Activated CD4-positive, alpha-beta memory T cell treated with anti-CD3 and anti-CD28 coated beads for 36 hours (primary cell): Measurements from ENCODE around the gene EIF4EBP3. TPM values are rescaled to one million over a fixed set of nuclear protein-coding genes. Genes with fewer than 3 reads are reported as not detected.
A peak's percentile ranks its signal among the peaks of the same experiment; 100 is the strongest.

Experiments used
- CTCF ChIA-PET: fragments of 350-600 bp; sonication (Branson Sonifier 250); formaldehyde crosslinking; loops from one replicate; lab custom pipeline; 2021; ENCODE audit warnings: antibody characterized with exemption, inconsistent platforms; lab: Charles Lee
- POLR2A ChIA-PET: fragments of 350-600 bp; sonication (Branson Sonifier 250); formaldehyde crosslinking; loops from one replicate; lab custom pipeline; 2021; ENCODE audit warnings: antibody characterized with exemption; lab: Charles Lee
- DNase-seq: peaks from one replicate; pipeline ENCODE4 v3.0.0-alpha.2; 2020
- H3K27ac Mint-ChIP-seq: one replicate; pipeline ENCODE4 v1.8.0; 2021; ENCODE audit warnings: mixed read lengths
- H3K27me3 Mint-ChIP-seq: one replicate; pipeline ENCODE4 v1.8.0; 2021; ENCODE audit warnings: mixed read lengths
- H3K36me3 Mint-ChIP-seq: one replicate; pipeline ENCODE4 v1.8.0; 2021; ENCODE audit warnings: mixed read lengths
- H3K4me1 Mint-ChIP-seq: one replicate; pipeline ENCODE4 v1.8.0; 2021; ENCODE audit warnings: low read depth, mixed read lengths
- H3K4me3 Mint-ChIP-seq: one replicate; pipeline ENCODE4 v1.8.0; 2021; ENCODE audit warnings: mild to moderate bottlenecking, mixed read lengths
- H3K9me3 Mint-ChIP-seq: one replicate; pipeline ENCODE4 v1.8.0; 2021; ENCODE audit warnings: mixed read lengths
- intact Hi-C: fragments of 100-400 bp; cut with micrococcal nuclease; formaldehyde crosslinking; loops from one replicate; pipeline ENCODE4 v1.15.1; 2023
- total RNA-seq, 2 experiments: library from RNA; stranded (reverse); gene quantifications; one replicate each; pipeline ENCODE4 v1.2.3, GENCODE V29; 2021

The EIF4EBP3 gene
- total RNA-seq, 2 experiments from 2014 or later, result 15.7 to 16.6 TPM

DNA sequence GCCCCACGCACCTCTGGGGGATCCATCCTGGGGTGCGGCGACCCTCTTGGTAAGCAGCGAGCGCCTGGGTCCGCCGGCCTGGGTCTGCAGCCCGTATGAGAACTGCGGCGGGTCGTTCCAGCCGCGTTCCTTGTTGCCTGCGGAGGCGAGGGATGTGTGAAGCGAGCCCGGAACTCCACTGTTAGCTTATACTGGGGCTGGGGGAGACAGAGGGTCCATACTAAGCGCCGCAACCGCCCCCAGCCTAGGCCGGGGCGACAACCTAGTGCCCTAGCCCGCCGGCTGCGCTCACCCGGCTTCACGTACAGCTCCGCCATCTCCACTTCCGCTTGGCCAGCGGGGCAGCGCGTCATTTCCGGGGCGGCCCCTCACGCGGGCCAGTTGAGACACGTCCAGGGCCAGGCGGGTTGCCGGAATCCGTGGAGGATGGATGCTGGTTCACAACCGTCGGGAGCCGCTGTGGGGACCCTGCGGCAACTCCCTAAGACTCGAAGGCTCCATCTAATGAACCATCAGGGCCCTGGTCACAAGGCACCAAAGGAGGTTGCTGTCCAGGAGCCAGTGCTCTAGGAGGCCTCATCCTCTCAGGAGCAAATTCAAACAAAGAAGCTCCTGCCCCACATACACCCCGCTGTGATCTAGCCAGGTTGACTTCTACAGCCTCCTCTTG lies 9.8 kb downstream of the EIF4EBP3 start, which contains the start of gene SRA1:
Gene SRA1 (minus strand): TSS at position 338 of the 670 bp plus-strand sequence. CDS start 21 bp downstream, at position 317.
- Mint-ChIP-seq H3K27ac (peak within 1 kb of the TSS; percentile 90), H3K9me3 (no peaks in the 10 kb centered on the region), H3K36me3 (peaks cover 25% of the 10 kb centered on the region), H3K4me3 (peak within 1 kb of the TSS; percentile 86), H3K4me1 (peaks cover 45% of the 10 kb centered on the region), H3K27me3 (no peaks in the 10 kb centered on the region)
- intact Hi-C loops, result loop anchor here (1.0 to 10.0 kb wide), 4 partner anchors 82 to 452 kb away; partner anchors contain the start of genes ANKHD1, SLC4A9 and TMCO6
- POLR2A ChIA-PET, result interaction anchor here (1.0 to 1.3 kb wide), 8 partner anchors 10 to 157 kb away, joined by 3 to 15 read pairs (median 4); partner anchors contain the start of genes EIF4EBP3, IK and NDUFA2
- CTCF ChIA-PET, result interaction anchor here (0.7 to 1.5 kb wide), 3 partner anchors 10 to 81 kb away, joined by 5 to 15 read pairs (median 6); partner anchors contain the start of gene EIF4EBP3
- DNase-seq, result peak; percentile 93

DNA sequence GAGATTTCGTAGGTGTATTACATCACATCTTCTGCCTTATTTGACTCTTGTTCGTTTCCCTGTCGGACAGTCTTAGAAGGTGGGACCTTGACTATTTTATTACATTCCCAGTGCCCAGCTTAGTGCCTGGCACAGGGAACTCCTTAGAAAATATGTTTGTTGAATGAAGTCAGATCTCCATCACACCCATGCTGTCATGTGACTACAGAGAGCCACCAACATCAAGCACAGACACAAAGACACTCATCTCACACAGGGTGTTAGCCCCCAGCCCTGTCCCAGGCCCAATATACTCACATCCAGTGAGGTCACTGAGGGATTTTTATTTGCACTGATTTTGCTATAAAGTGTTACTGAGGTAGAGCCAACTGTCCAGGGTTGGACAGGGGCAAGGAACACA lies 10.5 kb downstream of the EIF4EBP3 start:
- POLR2A ChIA-PET, result interaction anchor here (1.0 to 1.3 kb wide), 6 partner anchors 11 to 157 kb away, joined by 3 to 15 read pairs (median 4); partner anchors contain the start of gene EIF4EBP3
- H3K27me3 Mint-ChIP-seq, result no peaks in the 10 kb centered on the region
- CTCF ChIA-PET, result interaction anchor here (0.7 to 1.5 kb wide), 3 partner anchors 10 to 81 kb away, joined by 5 to 15 read pairs (median 6); partner anchors contain the start of gene EIF4EBP3
- peaks cover 46% of the 10 kb centered on the region for H3K4me1 Mint-ChIP-seq
- H3K27ac Mint-ChIP-seq, result peak overlapping the region; percentile 90
- peak overlapping the region; percentile 86 for H3K4me3 Mint-ChIP-seq
- DNase-seq, result no peak
- H3K9me3 Mint-ChIP-seq, result no peaks in the 10 kb centered on the region
- peaks cover 23% of the 10 kb centered on the region for H3K36me3 Mint-ChIP-seq
- intact Hi-C loops, result loop anchor here (1.0 to 10.0 kb wide), 4 partner anchors 81 to 453 kb away; partner anchors contain the start of genes ANKHD1, SLC4A9 and TMCO6

- ChIA-PET POLR2A (interaction anchor here (1.3 kb wide), 1 partner anchor 107 kb away, joined by 3 read pairs; no protein-coding TSS in a partner anchor), CTCF (interaction anchor here (1.4 kb wide), 1 partner anchor 76 kb away, joined by 3 read pairs; no protein-coding TSS in a partner anchor)
- no peak for DNase-seq
- Mint-ChIP-seq H3K27ac (peak overlapping the region; percentile 90), H3K27me3 (no peaks in the 10 kb centered on the region), H3K9me3 (no peaks in the 10 kb centered on the region), H3K4me3 (no peak overlapping the region), H3K36me3 (peaks cover 17% of the 10 kb centered on the region), H3K4me1 (peaks cover 43% of the 10 kb centered on the region)
- intact Hi-C loops, result loop anchor here (5.0 to 10.0 kb wide), 2 partner anchors 196 to 454 kb away; partner anchors contain the start of gene SLC4A9
Observed at GRCh38 chr5:140558542-140558941, 11.1 kb downstream of the EIF4EBP3 start.

- Mint-ChIP-seq H3K36me3 (peaks cover 13% of the 10 kb centered on the region), H3K4me3 (no peak overlapping the region), H3K27ac (no peak overlapping the region), H3K4me1 (peaks cover 26% of the 10 kb centered on the region), H3K9me3 (no peaks in the 10 kb centered on the region), H3K27me3 (no peaks in the 10 kb centered on the region)
- no peak for DNase-seq
- intact Hi-C loops, result loop anchor here (5.0 kb wide), 1 partner anchor 308 kb away; no protein-coding TSS in a partner anchor
- POLR2A ChIA-PET, result no interaction called here
- CTCF ChIA-PET, result no interaction called here
Observed at GRCh38 chr5:140560227-140560626, 12.8 kb downstream of the EIF4EBP3 start.

DNA sequence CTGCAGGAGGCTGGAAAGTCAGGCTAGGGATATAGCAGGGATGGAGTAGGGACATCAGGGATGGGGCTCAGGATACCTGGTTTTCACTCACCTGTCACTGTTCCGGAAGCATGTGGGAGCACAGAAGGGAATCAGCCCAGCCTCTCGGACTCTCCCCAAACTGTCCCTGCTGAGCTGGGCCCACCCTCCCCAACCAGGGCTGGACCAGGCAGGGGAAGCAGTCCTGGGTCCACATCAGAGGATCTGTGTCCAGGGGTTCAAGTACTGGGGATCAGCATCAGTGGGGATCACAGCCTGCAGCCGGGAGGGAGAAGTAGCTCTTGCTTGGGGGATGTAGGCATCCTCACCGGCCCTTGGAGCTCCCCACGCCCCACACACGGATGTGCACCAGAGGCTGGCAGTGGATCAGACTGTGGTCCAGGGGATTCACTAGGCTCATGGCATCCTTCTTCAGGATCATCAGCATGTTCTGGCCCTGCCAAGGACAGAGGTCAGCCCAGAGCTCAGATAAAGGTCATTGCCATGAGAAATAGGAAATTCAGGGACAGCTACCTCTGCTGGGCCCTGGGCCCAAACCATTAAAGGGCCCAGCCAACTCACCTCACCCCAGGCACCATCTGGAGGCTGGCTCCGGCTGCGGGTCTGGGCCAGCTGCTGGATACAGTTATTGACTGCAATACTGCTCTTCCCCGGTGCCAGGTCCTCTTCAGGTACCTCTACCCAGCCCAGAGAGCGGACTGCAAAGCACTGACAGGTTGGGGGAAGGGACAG lies 14.5 kb downstream of the EIF4EBP3 start:
- peaks cover 6% of the 10 kb centered on the region for H3K36me3 Mint-ChIP-seq
- DNase-seq, result no peak
- H3K27me3 Mint-ChIP-seq, result no peaks in the 10 kb centered on the region
- ChIA-PET CTCF (interaction anchor here (1.1 to 1.5 kb wide), 2 partner anchors 14 to 73 kb away, joined by 3 to 4 read pairs; partner anchors contain the start of gene EIF4EBP3), POLR2A (interaction anchor here (1.1 kb wide), 1 partner anchor 28 kb away, joined by 3 read pairs; no protein-coding TSS in a partner anchor)
- intact Hi-C loops, result loop anchor here (5.0 kb wide), 1 partner anchor 310 kb away; no protein-coding TSS in a partner anchor
- H3K27ac Mint-ChIP-seq, result no peak overlapping the region
- H3K9me3 Mint-ChIP-seq, result no peaks in the 10 kb centered on the region
- peaks cover 29% of the 10 kb centered on the region for H3K4me1 Mint-ChIP-seq
- no peak overlapping the region for H3K4me3 Mint-ChIP-seq

DNA sequence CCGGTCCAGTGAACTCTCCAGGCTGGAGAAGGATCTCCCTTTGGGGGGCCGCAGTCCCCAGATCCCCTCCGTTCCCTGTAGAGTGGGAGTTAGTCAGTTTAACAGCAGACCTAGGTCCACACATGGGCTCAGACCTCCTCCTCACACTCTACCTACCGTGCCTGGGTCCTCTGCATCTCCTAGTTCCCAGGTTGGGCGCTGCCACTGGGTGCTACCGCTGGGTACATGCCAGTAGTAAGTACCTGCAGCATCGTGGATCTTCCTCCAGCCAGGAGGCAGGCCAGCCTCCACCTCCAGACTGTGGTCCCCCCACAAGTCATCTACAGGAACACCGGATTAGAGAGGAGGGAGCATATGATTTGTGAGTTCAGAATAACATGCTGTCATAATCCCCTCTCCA lies 16.1 kb downstream of the EIF4EBP3 start:
- Mint-ChIP-seq H3K27me3 (no peaks in the 10 kb centered on the region), H3K9me3 (no peaks in the 10 kb centered on the region), H3K4me3 (peak overlapping the region; percentile 91), H3K27ac (peak overlapping the region; percentile 93), H3K4me1 (peaks cover 39% of the 10 kb centered on the region), H3K36me3 (peaks cover 19% of the 10 kb centered on the region)
- peak; percentile 31 for DNase-seq
- CTCF ChIA-PET, result interaction anchor here (1.5 to 4.4 kb wide), 2 partner anchors 16 to 84 kb away, joined by 5 to 24 read pairs; partner anchors contain the start of genes EIF4EBP3, IK and NDUFA2
- intact Hi-C loops, result loop anchor here (5.0 kb wide), 1 partner anchor 311 kb away; no protein-coding TSS in a partner anchor
- POLR2A ChIA-PET, result interaction anchor here (0.5 to 1.9 kb wide), 8 partner anchors 13 to 456 kb away, joined by 3 to 6 read pairs (median 4); partner anchors contain the start of genes EIF4EBP3, HARS1, HARS2 and IK

DNA sequence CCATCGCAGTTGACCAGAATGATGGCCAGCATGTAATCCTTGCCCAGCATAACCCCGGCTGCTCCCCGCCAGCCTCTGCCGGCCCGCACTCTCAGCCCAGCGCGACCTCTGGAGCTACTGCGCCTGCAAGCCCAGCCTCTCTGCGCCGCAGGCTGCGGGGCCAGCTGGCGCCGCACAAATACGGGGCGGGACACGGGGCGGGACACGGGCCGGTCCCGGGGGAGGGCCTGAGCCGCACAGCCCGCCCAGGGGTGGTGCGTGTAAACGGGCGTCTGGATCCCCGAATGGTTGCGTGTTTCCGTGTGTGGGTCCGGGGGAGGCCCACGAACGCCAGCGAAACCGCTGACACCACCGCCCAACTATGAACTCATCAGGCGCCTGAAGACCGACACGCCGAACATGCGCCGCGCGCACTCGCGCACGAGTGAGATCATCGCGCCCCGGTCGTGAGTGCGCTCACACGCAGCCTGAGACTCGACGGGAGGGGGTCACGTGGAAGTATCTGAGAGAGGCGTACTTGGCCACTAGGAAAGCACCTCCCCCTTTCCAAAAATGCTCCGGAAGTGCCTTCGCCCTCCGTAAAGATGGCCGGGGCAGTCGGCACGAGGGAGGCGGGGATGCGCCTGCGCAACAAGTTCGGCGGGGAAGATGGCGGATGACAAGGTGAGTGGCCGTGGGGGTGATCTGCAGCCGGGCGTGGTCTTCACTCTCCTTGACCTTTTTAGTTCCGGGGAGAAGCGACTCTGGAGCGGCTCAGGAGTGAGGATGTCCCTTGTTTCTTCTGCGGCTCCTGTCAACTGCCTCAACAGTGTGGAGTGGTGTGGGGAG lies 16.9 kb downstream of the EIF4EBP3 start, which contains the start of the genes APBB3 and SLC35A4:
Gene APBB3 (minus strand): TSS at position 403 of the 828 bp plus-strand sequence. CDS start 353 bp downstream, at position 50.
Gene SLC35A4 (plus strand): TSS at position 633 of the 828 bp plus-strand sequence. CDS start 2,342 bp downstream, outside the sequence.
- peak within 1 kb of the TSS; percentile 93 for H3K27ac Mint-ChIP-seq
- intact Hi-C loops, result loop anchor here (1.0 to 5.0 kb wide), 6 partner anchors 17 to 312 kb away; partner anchors contain the start of genes ANKHD1, EIF4EBP3, TMCO6 and ZMAT2
- H3K4me3 Mint-ChIP-seq, result peak within 1 kb of the TSS; percentile 91
- DNase-seq, result peak; percentile 98
- no peaks in the 10 kb centered on the region for H3K9me3 Mint-ChIP-seq
- ChIA-PET CTCF (interaction anchor here (1.5 to 4.4 kb wide), 3 partner anchors 16 to 83 kb away, joined by 5 to 24 read pairs (median 14); partner anchors contain the start of genes EIF4EBP3, IK and NDUFA2), POLR2A (interaction anchor here (0.5 to 1.9 kb wide), 10 partner anchors 14 to 457 kb away, joined by 3 to 6 read pairs (median 4); partner anchors contain the start of genes EIF4EBP3, HARS1, HARS2 and HBEGF)
- no peaks in the 10 kb centered on the region for H3K27me3 Mint-ChIP-seq
- peaks cover 21% of the 10 kb centered on the region for H3K36me3 Mint-ChIP-seq
- peaks cover 47% of the 10 kb centered on the region for H3K4me1 Mint-ChIP-seq

GRCh38 chr5:140565024-140565779 lies 17.7 kb downstream of the EIF4EBP3 start:
- Mint-ChIP-seq H3K27me3 (no peaks in the 10 kb centered on the region), H3K4me1 (peaks cover 54% of the 10 kb centered on the region), H3K4me3 (peak overlapping the region; percentile 91), H3K27ac (peak overlapping the region; percentile 93), H3K9me3 (no peaks in the 10 kb centered on the region), H3K36me3 (peaks cover 21% of the 10 kb centered on the region)
- ChIA-PET POLR2A (interaction anchor here (0.6 to 1.4 kb wide), 4 partner anchors 11 to 219 kb away, joined by 3 to 5 read pairs (median 4); partner anchors contain the start of genes EIF4EBP3, HBEGF, IK and NDUFA2), CTCF (interaction anchor here (2.3 to 4.4 kb wide), 2 partner anchors 17 to 70 kb away, joined by 14 to 24 read pairs; partner anchors contain the start of gene EIF4EBP3)
- intact Hi-C loops, result no loop called here
- DNase-seq, result no peak

GRCh38 chr5:140565780-140566095 lies 18.3 kb downstream of the EIF4EBP3 start:
- Mint-ChIP-seq H3K27me3 (no peaks in the 10 kb centered on the region), H3K9me3 (no peaks in the 10 kb centered on the region), H3K36me3 (peaks cover 23% of the 10 kb centered on the region), H3K4me3 (peak overlapping the region; percentile 91), H3K4me1 (peaks cover 56% of the 10 kb centered on the region), H3K27ac (peak overlapping the region; percentile 93)
- intact Hi-C loops, result no loop called here
- POLR2A ChIA-PET, result interaction anchor here (0.6 to 1.4 kb wide), 4 partner anchors 11 to 219 kb away, joined by 3 to 5 read pairs (median 4); partner anchors contain the start of genes EIF4EBP3, HBEGF, IK and NDUFA2
- CTCF ChIA-PET, result interaction anchor here (2.3 to 4.4 kb wide), 2 partner anchors 18 to 69 kb away, joined by 14 to 24 read pairs; partner anchors contain the start of gene EIF4EBP3
- no peak for DNase-seq
